ENCODE measurements around the gene MICU1. TPM values are rescaled to one million over a fixed set of nuclear protein-coding genes. Genes with fewer than 3 reads are reported as not detected.

The MICU1 gene
- total RNA-seq, 4 donors from 2014 or later, result 14.6 to 22.2 (median 20.1) TPM

- Histone ChIP-seq H3K4me3 (no peak overlapping the region), H3K36me3 (peaks cover 13 to 91% (median 17%) of the 10 kb centered on the region in 3 donors), H3K4me1 (peaks cover 45 to 73% (median 54%) of the 10 kb centered on the region in 3 donors), H3K9me3 (no peaks in the 10 kb centered on the region), H3K27me3 (no peaks in the 10 kb centered on the region), H3K27ac (peak overlapping the region; percentile 1 to 94 (median 93))
- DNase-seq, result no peak
- intact Hi-C loops (cut with DNase I), result loop anchor here (2.0 to 10.0 kb wide), 2 partner anchors 60 to 92 kb away; no protein-coding TSS in a partner anchor
- TF ChIP-seq POLR2A (IDR thresholded peaks at IDR 0.05) (no peak), CTCF (IDR thresholded peaks at IDR 0.05) (peak; percentile 96 to 98 (median 98))
- WGBS, 2 donors, result 32 to 39% methylated on average over 2 of the region's 5 CpGs
Measured at GRCh38 chr10:72337039-72337629, 288.7 kb downstream of the MICU1 start.

GRCh38 chr10:72336259-72337038, 289.4 kb downstream of the MICU1 start:
- Histone ChIP-seq H3K27me3 (no peaks in the 10 kb centered on the region), H3K27ac (peak overlapping the region; percentile 86 to 94 (median 93)), H3K9me3 (no peaks in the 10 kb centered on the region), H3K4me1 (peaks cover 52 to 80% (median 61%) of the 10 kb centered on the region in 3 donors), H3K36me3 (peaks cover 13 to 84% (median 17%) of the 10 kb centered on the region in 3 donors), H3K4me3 (no peak overlapping the region)
- intact Hi-C loops (cut with DNase I), result loop anchor here (2.0 to 10.0 kb wide), 2 partner anchors 60 to 92 kb away; no protein-coding TSS in a partner anchor
- WGBS, 2 donors, result 81 to 96% methylated on average over 10 of the region's 18 CpGs
- TF ChIP-seq CTCF (IDR thresholded peaks at IDR 0.05) (no peak), POLR2A (IDR thresholded peaks at IDR 0.05) (no peak)
- DNase-seq, result no peak

GRCh38 chr10:72335394-72336258, 290.3 kb downstream of the MICU1 start:
- Histone ChIP-seq H3K27me3 (no peaks in the 10 kb centered on the region), H3K36me3 (peaks cover 10 to 76% (median 10%) of the 10 kb centered on the region in 3 donors)

GRCh38 chr10:72334825-72335393, 291.0 kb downstream of the MICU1 start:
- H3K4me1 ChIP-seq, result peaks cover 63 to 82% (median 64%) of the 10 kb centered on the region in 3 donors
- peaks cover 7 to 69% (median 8%) of the 10 kb centered on the region in 3 donors for H3K36me3 ChIP-seq
- H3K27me3 ChIP-seq, result no peaks in the 10 kb centered on the region
- DNase-seq, result peak; percentile 74
- intact Hi-C loops (cut with DNase I), result loop anchor here (10.0 kb wide), 1 partner anchor 90 kb away; no protein-coding TSS in a partner anchor
- peak overlapping the region in 2 of 4 donors; percentile 1 to 39 for H3K4me3 ChIP-seq
- WGBS, 2 donors, result 28 to 32% methylated on average over 8 to 11 of the region's 16 CpGs
- TF ChIP-seq CTCF (IDR thresholded peaks at IDR 0.05) (no peak), POLR2A (IDR thresholded peaks at IDR 0.05) (peak in 2 of 4 donors; percentile 21 to 34)
- peak overlapping the region; percentile 86 to 94 (median 93) for H3K27ac ChIP-seq
- H3K9me3 ChIP-seq, result no peaks in the 10 kb centered on the region

More at GRCh38 chr10:72335394-72336258, 290.3 kb downstream of the MICU1 start:
- WGBS, 2 donors, result 48 to 80% methylated on average over 2 to 7 of the region's 20 CpGs
- Histone ChIP-seq H3K4me1 (peaks cover 58 to 82% (median 67%) of the 10 kb centered on the region in 3 donors), H3K9me3 (no peaks in the 10 kb centered on the region), H3K4me3 (peak overlapping the region in 2 of 4 donors; percentile 1 to 39), H3K27ac (peak overlapping the region; percentile 86 to 94 (median 93))
- TF ChIP-seq CTCF (IDR thresholded peaks at IDR 0.05) (no peak), POLR2A (IDR thresholded peaks at IDR 0.05) (no peak)
- DNase-seq, result peak; percentile 42
- intact Hi-C loops (cut with DNase I), result loop anchor here (2.0 to 10.0 kb wide), 2 partner anchors 59 to 91 kb away; no protein-coding TSS in a partner anchor
